HG02571 (cell line): ENCODE results near the gene EFNA4.

Experiments used
- ATAC-seq: cut with Tn5 transposase; IDR thresholded peaks from one replicate; pipeline ENCODE4 v1.9.1; 2021; ENCODE audit warnings: mild to moderate bottlenecking, moderate library complexity; ENCODE audit not compliant: unreplicated experiment

The EFNA4 gene

DNA sequence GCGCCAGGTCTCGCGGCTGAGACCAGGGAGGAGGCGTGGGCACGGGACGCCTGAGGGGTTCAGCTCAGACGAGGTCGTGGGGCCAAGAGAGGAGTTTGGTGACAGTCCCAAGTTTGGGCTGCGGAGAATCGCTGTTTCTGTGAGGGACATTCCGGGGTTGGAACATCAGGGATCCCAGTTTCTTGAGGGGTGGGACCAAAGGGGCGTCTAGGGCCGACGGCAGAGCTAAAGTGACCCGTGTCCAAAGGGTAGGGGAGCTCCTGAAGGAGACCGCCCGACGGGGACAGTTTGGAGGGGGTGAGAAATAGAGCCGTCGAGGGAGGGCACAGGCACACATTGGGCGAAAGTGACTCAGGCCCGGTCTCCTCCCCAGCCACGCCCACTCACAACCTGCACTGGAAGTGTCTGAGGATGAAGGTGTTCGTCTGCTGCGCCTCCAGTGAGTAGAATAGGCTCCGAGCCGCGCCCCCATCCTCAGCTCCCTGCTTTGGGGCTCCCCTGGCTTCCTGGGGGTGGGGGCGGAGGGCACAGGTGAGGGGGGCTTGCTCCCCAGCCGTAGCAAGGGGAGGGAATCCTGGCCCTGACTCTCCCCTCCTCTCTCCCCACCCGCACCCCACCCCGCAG is 22.1 kb downstream of the EFNA4 start:
- ATAC-seq, result no peak

DNA sequence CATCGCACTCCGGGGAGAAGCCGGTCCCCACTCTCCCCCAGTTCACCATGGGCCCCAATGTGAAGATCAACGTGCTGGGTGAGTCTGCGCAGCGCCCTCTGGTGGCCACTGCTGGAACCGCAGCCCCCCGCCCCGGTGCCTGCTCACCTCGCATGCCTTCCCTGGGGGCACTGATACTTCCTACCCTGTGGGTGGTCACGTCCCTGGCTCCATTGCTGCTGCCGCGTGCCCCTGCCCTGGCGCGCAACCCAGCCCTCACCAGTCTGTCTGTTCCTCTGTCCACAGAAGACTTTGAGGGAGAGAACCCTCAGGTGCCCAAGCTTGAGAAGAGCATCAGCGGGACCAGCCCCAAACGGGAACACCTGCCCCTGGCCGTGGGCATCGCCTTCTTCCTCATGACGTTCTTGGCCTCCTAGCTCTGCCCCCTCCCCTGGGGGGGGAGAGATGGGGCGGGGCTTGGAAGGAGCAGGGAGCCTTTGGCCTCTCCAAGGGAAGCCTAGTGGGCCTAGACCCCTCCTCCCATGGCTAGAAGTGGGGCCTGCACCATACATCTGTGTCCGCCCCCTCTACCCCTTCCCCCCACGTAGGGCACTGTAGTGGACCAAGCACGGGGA is 22.7 kb downstream of the EFNA4 start:
- no peak for ATAC-seq

DNA sequence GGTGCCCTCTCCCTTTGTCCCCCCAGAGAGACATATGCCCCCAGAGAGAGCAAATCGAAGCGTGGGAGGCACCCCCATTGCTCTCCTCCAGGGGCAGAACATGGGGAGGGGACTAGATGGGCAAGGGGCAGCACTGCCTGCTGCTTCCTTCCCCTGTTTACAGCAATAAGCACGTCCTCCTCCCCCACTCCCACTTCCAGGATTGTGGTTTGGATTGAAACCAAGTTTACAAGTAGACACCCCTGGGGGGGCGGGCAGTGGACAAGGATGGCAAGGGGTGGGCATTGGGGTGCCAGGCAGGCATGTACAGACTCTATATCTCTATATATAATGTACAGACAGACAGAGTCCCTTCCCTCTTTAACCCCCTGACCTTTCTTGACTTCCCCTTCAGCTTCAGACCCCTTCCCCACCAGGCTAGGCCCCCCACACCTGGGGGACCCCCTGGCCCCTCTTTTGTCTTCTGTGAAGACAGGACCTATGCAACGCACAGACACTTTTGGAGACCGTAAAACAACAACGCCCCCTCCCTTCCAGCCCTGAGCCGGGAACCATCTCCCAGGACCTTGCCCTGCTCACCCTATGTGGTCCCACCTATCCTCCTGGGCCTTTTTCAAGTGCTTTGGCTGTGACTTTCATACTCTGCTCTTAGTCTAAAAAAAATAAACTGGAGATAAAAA is 23.5 kb downstream of the EFNA4 start:
- ATAC-seq, result no peak

GRCh38 chr1:155091071-155092051 is 27.8 kb downstream of the EFNA4 start:
- ATAC-seq, result no peak

DNA sequence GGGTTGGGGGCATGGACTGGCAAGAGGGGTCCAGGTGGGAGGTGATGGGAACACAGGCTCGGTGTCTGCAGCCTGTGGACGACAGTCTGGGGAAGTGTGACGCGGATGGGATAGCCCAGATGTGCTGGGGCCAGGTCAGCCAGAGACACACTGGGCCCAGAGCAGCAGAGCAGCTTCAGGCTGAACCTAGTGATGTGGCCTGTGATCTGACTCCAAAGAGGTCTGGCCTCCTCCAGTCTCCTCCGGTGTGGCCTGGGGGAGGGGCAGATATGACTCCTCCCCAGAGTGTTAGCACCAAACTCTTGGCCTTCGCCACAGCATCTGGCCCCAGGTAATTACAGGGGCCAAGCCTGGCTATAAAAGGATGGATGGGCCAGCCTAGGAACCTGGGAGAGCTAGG is 28.6 kb downstream of the EFNA4 start:
- no peak for ATAC-seq

DNA sequence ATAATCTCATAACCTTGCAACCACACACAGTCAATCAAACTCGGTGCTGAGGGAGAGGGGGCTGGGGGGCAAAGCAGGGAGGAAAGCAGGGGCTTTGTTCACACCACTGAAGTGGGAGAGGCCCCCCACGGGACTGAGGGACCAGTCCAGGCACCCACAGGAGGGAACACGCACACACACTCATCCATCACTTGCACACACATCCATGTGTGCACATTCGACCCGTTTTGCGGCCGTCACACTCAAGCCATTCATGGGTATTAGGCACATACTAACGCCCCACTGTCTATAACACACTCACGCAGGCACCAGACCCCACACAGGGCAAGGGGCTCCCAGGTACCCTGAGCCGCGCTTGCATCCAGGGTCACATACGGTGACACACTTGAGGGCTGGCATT is 29.1 kb downstream of the EFNA4 start:
- ATAC-seq, result no peak

GRCh38 chr1:155093911-155094621 is 30.5 kb downstream of the EFNA4 start:
- no peak for ATAC-seq

- ATAC-seq, result no peak
Observed at GRCh38 chr1:155094622-155094948, 31.0 kb downstream of the EFNA4 start.

DNA sequence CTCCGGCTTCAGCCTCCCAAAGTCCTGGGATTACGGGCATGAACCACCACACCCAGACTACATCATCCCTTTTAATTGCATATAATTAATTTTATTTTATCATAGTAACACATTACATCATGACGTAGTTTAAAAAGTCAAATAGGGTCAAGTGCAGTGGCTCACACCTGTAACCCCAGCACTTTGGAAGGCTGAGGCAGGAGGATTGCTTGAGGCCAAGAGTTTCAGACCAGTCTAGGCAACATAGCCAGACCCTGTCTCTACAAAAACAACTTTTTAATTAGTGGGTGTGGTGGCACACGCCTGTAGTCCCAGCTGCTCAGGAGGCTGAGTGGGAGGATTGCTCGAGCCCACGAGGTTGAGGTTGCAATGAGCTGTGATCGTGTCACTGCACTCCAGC is 35.8 kb downstream of the EFNA4 start:
- no peak for ATAC-seq

DNA sequence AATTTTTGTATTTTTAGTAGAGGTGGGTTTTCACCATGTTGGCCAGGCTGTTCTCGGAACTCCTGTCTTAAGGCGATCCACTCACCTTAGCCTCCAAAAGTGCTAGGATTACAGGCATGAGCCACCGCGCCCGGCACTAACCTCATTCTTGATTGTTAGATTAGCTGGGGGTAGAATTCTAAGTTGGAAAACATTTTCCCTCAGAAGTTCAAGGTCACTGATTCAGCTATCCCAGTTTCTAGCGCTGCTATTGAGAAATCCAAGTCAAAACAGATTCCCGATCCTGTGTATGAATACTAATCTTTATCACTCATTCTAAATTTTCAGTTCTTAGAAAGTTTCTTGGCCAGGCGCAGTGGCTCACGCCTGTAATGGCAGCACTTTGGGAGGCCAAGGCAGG is 39.8 kb downstream of the EFNA4 start:
- no peak for ATAC-seq

GRCh38 chr1:155104605-155105534 is 41.3 kb downstream of the EFNA4 start:
- no peak for ATAC-seq

- no peak for ATAC-seq
Observed at GRCh38 chr1:155105604-155106011, 42.1 kb downstream of the EFNA4 start.

GRCh38 chr1:155106862-155107261 is 43.3 kb downstream of the EFNA4 start:
- no peak for ATAC-seq

GRCh38 chr1:155107309-155108264 is 44.0 kb downstream of the EFNA4 start:
- no peak for ATAC-seq

GRCh38 chr1:155108296-155108695 is 44.8 kb downstream of the EFNA4 start:
- ATAC-seq, result no peak

DNA sequence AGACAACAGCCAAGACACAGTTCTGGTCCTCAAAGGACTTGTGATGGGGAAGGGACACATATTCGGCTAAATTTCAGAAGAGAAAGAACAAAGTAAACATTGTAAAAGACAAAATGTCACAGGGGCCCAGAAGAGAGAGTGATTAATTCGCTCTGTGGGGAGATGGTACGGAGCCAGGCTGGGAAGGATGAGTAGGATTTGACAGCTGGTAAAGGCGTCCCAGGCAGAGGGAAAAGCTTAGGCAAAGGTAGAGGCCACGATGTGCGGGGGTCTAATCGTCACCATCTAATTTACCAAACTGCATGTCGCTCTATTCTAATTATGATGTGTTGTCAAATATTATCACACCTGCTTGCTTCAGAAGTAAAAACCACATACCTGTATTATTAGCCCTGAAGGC is 46.8 kb downstream of the EFNA4 start:
- ATAC-seq, result no peak

DNA sequence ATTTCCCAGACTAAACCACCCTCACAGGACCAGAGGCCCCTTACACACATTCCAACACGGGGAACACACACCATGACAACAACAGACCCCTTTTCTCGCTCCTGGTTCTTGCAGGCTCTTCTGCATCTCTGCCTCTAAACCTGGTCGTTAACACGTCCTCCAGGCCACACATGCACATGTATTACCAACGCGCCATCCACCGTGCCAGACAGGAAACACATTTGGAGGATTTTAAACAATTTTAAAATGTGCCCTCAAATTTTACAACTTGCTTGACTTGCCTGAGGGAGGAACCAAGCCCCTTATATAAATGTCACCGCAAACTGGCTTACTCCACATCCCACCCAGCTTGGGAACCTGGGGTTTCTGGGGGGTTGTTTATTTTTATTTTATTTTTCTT is 47.3 kb downstream of the EFNA4 start:
- ATAC-seq, result no peak

DNA sequence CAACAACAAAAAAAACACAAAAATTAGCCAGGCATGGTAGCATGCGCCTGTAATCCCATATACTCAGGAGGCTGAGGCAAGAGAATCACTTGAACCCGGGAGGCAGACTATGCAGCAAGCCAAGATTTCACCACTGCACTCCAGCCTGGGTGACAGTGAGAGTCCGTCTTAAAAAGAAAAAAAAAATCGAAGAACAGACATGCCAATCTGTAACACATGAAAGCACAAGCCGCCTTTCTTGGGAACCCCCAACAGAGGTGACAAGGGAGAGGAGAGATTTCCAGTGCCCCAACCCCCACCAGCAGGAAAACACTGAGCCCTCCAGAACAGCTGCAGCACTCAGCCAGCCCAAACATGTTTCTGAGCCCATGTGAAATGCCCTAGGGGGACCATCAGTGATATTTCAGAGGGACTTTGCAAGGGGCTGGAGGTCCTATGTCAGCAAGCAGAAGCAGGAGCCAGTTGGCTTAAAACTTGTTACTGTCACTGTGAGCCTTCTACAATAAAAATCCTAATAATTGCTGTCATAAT is 50.0 kb downstream of the EFNA4 start:
- ATAC-seq, result no peak
